K562 (cell line): ENCODE data around the gene POLD1. TPM values are rescaled to one million over a fixed set of nuclear protein-coding genes. Genes with fewer than 3 reads are reported as not detected.

Experiments
- ARID2 ChIP-seq: fragments of 450-650 bp; IDR thresholded peaks from 2 replicates; pipeline ENCODE4 v1.6.1; 2017; ENCODE audit warnings: antibody characterized with exemption, mild to moderate bottlenecking
- DNMT1 ChIP-seq: fragments of 450-650 bp; IDR thresholded peaks from 2 replicates; pipeline ENCODE4 v1.6.1; 2016; ENCODE audit warnings: antibody characterized with exemption, mild to moderate bottlenecking
- RAD21 ChIP-seq, 2 experiments: fragments of 250-450 bp in 1 of 2; fragments of 450-650 bp in 1 of 2; sonication (Bioruptor Pico) in 1 of 2; formaldehyde crosslinking in 1 of 2; IDR thresholded peaks in 1 of 2; conservative IDR thresholded peaks in 1 of 2; 2 replicates each; pipeline versions ENCODE4 v1.4.0 to v1.8.0; 2020 to 2022; ENCODE audit warnings: mild to moderate bottlenecking in 2 of 2, moderate library complexity in 1 of 2
- SAP30 ChIP-seq: fragments of 200-600 bp; sonication (generic); IDR thresholded peaks from 2 replicates; pipeline ENCODE4 v1.6.1; 2012; ENCODE audit warnings: borderline replicate concordance, low read depth, mild to moderate bottlenecking, moderate library complexity, low read length, control low read depth, inconsistent platforms; ENCODE audit not compliant: insufficient read depth, poor library complexity, severe bottlenecking
- TRIM24 ChIP-seq, 2 experiments: fragments of 450-650 bp; IDR thresholded peaks; 2 replicates each; pipeline ENCODE4 v1.6.1; 2016
- ZNF316 ChIP-seq: fragments of 450-650 bp; IDR thresholded peaks from 2 replicates; pipeline ENCODE4 v1.6.1; 2016
- ZNF384 ChIP-seq: IDR thresholded peaks from 2 replicates; pipeline ENCODE4 v1.6.1; 2012; ENCODE audit warnings: low read depth, low read length, improper control_type of control experiment
- ZNF584 ChIP-seq: fragments of 200-800 bp; sonication (Bioruptor generic); IDR thresholded peaks from 2 replicates; pipeline ENCODE4 v1.6.1; 2016; ENCODE audit warnings: low read depth, mild to moderate bottlenecking, missing genetic modification characterization, missing compliant biosample characterization
- ZNF707 ChIP-seq: fragments of 250-450 bp; sonication (Bioruptor Pico); conservative IDR thresholded peaks from 2 replicates; pipeline ENCODE4 v1.8.0; 2022; ENCODE audit warnings: inconsistent platforms, mild to moderate bottlenecking, moderate library complexity
- polyA plus RNA-seq, 8 experiments: library from polyadenylated mRNA; depleted of rRNA in 4 of 8; stranded (reverse) in 5 of 8; unstranded in 3 of 8; fragments of >200 nt; fragmentation: Nextera tagmentation in 2 of 8; fragmentation: Illumina TruSeq in 1 of 8; extraction: Ambion mirVana in 2 of 8; extraction: Trizol in 1 of 8; gene quantifications; 2 replicates each; pipeline versions ENCODE4 v1.2.1 to v1.2.3, GENCODE V29; 2011 to 2014; ENCODE audit warnings: inconsistent platforms in 1 of 8, missing spikeins in 1 of 8
- total RNA-seq, 7 experiments: library from RNA; depleted of rRNA in 6 of 7; stranded (reverse); fragments of >200 nt in 6 of 7; fragmentation: Illumina TruSeq in 2 of 7; extraction: Trizol in 2 of 7; gene quantifications; 2 replicates each; pipeline versions ENCODE4 v1.2.1 to v1.2.3, GENCODE V29; 2011 to 2021; ENCODE audit warnings: low replicate concordance in 1 of 7
- TF ChIP-seq, protein P1 (sequence below): fragments of 250-450 bp; sonication (Bioruptor Pico); IDR thresholded peaks from 2 replicates; pipeline ENCODE4 v1.9.0; 2021; ENCODE audit warnings: mild to moderate bottlenecking, inconsistent platforms
- TF ChIP-seq, protein P2 (sequence below): fragments of 250-450 bp; sonication (Bioruptor Pico); IDR thresholded peaks from 2 replicates; pipeline ENCODE4 v1.8.0; 2022; ENCODE audit warnings: moderate library complexity, mild to moderate bottlenecking, inconsistent platforms
- TF ChIP-seq, protein P3 (sequence below): sonication (generic); formaldehyde crosslinking; IDR thresholded peaks from 2 replicates; pipeline ENCODE4 v1.9.0; 2022; ENCODE audit warnings: mild to moderate bottlenecking, missing genetic modification reagents
- TF ChIP-seq, protein P4 (sequence below): fragments of 450-650 bp; IDR thresholded peaks from 2 replicates; pipeline ENCODE4 v1.6.1; 2016
- TF ChIP-seq, protein P5 (sequence below): fragments of 450-650 bp; formaldehyde crosslinking; IDR thresholded peaks from 2 replicates; pipeline ENCODE4 v1.4.0; 2022; ENCODE audit warnings: missing genetic modification characterization
- TF ChIP-seq, protein P6 (sequence below): fragments of 450-650 bp; formaldehyde crosslinking; IDR thresholded peaks from 2 replicates; pipeline ENCODE4 v1.4.0; 2022; ENCODE audit warnings: missing genetic modification characterization
- TF ChIP-seq, protein P7 (sequence below): fragments of 450-650 bp; formaldehyde crosslinking; IDR thresholded peaks from 2 replicates; pipeline ENCODE4 v1.4.0; 2020; ENCODE audit warnings: mild to moderate bottlenecking, moderate library complexity

POLD1 gene
- total and polyA plus RNA-seq, 9 of the 15 experiments (the other 6 are each of a cell fraction or from before 2014, with no cell fraction given), result 1.3 to 312 (median 47.8) TPM

DNA sequence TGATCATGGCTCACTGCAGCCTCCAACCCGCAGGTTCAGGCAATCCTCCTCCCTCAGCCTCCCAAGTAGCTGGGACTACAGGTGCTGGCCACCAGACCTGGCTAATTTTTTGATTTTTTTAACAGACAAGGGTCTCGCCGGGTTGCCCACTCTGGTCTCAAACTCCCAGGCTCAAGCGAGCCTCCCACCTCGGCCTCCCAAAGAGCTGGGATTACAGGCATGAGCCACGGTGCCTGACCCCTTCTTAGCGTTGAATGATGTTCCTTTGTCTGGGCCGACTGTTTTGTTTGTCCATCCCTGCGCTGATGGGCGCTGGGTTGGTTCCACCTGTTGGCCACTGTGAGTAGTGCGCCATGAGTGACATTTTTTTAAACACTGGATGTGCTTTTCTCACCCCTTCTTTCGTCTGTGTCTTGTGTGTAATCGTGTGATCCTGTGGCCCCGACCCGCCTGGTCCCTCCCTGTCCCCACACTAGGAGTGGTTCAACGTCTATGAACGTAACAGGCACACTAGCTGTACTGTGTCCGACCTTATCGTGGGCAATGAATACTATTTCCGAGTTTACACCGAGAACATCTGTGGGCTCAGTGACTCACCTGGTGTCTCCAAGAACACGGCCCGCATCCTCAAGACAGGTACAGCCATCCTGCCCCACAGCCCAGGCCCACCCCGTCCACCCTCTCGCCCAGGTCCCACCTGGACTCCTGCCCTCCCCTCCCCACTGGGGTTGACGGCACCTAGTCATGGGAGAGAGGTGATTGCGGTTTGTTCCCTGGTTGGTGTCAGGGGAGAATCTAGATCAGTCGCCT lies 77.1 kb downstream of the POLD1 start (continued):
- TF ChIP-seq, protein P1, sequence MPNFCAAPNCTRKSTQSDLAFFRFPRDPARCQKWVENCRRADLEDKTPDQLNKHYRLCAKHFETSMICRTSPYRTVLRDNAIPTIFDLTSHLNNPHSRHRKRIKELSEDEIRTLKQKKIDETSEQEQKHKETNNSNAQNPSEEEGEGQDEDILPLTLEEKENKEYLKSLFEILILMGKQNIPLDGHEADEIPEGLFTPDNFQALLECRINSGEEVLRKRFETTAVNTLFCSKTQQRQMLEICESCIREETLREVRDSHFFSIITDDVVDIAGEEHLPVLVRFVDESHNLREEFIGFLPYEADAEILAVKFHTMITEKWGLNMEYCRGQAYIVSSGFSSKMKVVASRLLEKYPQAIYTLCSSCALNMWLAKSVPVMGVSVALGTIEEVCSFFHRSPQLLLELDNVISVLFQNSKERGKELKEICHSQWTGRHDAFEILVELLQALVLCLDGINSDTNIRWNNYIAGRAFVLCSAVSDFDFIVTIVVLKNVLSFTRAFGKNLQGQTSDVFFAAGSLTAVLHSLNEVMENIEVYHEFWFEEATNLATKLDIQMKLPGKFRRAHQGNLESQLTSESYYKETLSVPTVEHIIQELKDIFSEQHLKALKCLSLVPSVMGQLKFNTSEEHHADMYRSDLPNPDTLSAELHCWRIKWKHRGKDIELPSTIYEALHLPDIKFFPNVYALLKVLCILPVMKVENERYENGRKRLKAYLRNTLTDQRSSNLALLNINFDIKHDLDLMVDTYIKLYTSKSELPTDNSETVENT, result no peak
- TF ChIP-seq, protein P2, sequence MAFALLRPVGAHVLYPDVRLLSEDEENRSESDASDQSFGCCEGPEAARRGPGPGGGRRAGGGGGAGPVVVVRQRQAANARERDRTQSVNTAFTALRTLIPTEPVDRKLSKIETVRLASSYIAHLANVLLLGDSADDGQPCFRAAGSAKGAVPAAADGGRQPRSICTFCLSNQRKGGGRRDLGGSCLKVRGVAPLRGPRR (CRISPR knock-in tag), result no peak
- TF ChIP-seq, protein P3, sequence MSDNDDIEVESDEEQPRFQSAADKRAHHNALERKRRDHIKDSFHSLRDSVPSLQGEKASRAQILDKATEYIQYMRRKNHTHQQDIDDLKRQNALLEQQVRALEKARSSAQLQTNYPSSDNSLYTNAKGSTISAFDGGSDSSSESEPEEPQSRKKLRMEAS (CRISPR knock-in tag), result 0 out of 2 replicates have a peak, but pooled peaks have one; percentile 25
- TF ChIP-seq ZNF707 (no peak), ZNF584 (CRISPR knock-in tag) (no peak), ARID2 (peak; percentile 26; the same call in 1 of the 2 replicates), RAD21 (CRISPR knock-in tag; conservative IDR thresholded peaks at IDR 0.05 in 1 of 2, IDR thresholded peaks at IDR 0.05 in 1 of 2) (peak; percentile 74 to 91), DNMT1 (no peak), ZNF384 (peak; percentile 89), TRIM24 (IDR thresholded peaks at IDR 0.05) (no peak), ZNF316 (no peak), SAP30 (no peak)
- TF ChIP-seq, protein P4, sequence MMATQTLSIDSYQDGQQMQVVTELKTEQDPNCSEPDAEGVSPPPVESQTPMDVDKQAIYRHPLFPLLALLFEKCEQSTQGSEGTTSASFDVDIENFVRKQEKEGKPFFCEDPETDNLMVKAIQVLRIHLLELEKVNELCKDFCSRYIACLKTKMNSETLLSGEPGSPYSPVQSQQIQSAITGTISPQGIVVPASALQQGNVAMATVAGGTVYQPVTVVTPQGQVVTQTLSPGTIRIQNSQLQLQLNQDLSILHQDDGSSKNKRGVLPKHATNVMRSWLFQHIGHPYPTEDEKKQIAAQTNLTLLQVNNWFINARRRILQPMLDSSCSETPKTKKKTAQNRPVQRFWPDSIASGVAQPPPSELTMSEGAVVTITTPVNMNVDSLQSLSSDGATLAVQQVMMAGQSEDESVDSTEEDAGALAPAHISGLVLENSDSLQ, result peak; percentile 73
- TF ChIP-seq, protein P5, sequence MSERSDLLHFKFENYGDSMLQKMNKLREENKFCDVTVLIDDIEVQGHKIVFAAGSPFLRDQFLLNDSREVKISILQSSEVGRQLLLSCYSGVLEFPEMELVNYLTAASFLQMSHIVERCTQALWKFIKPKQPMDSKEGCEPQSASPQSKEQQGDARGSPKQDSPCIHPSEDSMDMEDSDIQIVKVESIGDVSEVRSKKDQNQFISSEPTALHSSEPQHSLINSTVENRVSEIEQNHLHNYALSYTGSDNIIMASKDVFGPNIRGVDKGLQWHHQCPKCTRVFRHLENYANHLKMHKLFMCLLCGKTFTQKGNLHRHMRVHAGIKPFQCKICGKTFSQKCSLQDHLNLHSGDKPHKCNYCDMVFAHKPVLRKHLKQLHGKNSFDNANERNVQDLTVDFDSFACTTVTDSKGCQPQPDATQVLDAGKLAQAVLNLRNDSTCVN (CRISPR knock-in tag), result no peak
- TF ChIP-seq, protein P6, sequence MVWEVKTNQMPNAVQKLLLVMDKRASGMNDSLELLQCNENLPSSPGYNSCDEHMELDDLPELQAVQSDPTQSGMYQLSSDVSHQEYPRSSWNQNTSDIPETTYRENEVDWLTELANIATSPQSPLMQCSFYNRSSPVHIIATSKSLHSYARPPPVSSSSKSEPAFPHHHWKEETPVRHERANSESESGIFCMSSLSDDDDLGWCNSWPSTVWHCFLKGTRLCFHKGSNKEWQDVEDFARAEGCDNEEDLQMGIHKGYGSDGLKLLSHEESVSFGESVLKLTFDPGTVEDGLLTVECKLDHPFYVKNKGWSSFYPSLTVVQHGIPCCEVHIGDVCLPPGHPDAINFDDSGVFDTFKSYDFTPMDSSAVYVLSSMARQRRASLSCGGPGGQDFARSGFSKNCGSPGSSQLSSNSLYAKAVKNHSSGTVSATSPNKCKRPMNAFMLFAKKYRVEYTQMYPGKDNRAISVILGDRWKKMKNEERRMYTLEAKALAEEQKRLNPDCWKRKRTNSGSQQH, result no peak
- TF ChIP-seq, protein P7, sequence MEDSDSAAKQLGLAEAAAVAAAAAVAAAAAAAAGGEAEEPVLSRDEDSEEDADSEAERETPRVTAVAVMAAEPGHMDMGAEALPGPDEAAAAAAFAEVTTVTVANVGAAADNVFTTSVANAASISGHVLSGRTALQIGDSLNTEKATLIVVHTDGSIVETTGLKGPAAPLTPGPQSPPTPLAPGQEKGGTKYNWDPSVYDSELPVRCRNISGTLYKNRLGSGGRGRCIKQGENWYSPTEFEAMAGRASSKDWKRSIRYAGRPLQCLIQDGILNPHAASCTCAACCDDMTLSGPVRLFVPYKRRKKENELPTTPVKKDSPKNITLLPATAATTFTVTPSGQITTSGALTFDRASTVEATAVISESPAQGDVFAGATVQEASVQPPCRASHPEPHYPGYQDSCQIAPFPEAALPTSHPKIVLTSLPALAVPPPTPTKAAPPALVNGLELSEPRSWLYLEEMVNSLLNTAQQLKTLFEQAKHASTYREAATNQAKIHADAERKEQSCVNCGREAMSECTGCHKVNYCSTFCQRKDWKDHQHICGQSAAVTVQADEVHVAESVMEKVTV, result peak; percentile 50
